GM18517 (cell line): ENCODE results near the gene CTBP2.

Source experiments
- ATAC-seq: cut with Tn5 transposase; IDR thresholded peaks from one replicate; pipeline ENCODE4 v1.9.1; 2021; ENCODE audit warnings: mild to moderate bottlenecking, moderate library complexity; ENCODE audit not compliant: unreplicated experiment

Gene CTBP2

GRCh38 chr10:124952123-124952522, 208.2 kb downstream of the CTBP2 start:
- ATAC-seq: no peak

- no peak for ATAC-seq
Observed at GRCh38 chr10:124949543-124949942, 210.8 kb downstream of the CTBP2 start.

GRCh38 chr10:124946945-124947344, 213.4 kb downstream of the CTBP2 start:
- ATAC-seq: no peak

- no peak for ATAC-seq
Observed at GRCh38 chr10:124944982-124945381, 215.4 kb downstream of the CTBP2 start.

GRCh38 chr10:124943301-124944092, 216.9 kb downstream of the CTBP2 start:
- ATAC-seq: no peak

GRCh38 chr10:124942317-124943169, 217.8 kb downstream of the CTBP2 start:
- no peak for ATAC-seq

GRCh38 chr10:124941823-124942222, 218.5 kb downstream of the CTBP2 start, which contains the start of gene ZRANB1:
TSS of gene ZRANB1 (plus strand) at chr10:124942123. CDS start at chr10:124942494, 371 bp downstream.
- ATAC-seq: no peak

- no peak for ATAC-seq
Observed at GRCh38 chr10:124939290-124939689, 221.1 kb downstream of the CTBP2 start.

GRCh38 chr10:124936813-124937212, 223.6 kb downstream of the CTBP2 start:
- ATAC-seq: no peak

GRCh38 chr10:124935946-124936345, 224.4 kb downstream of the CTBP2 start:
- ATAC-seq: no peak
